Bronchial epithelial cell (primary cell): ENCODE results near the gene PLPPR4. TPM values are rescaled to one million over a fixed set of nuclear protein-coding genes. Genes with fewer than 3 reads are reported as not detected.
A peak's percentile ranks its signal among the peaks of the same experiment; 100 is the strongest.

Experiments used
- DNase-seq: peaks from one replicate; pipeline ENCODE4 v3.0.0-alpha.2; 2010; ENCODE audit warnings: low read depth
- FAIRE-seq: peaks from 2 replicates; lab custom pipeline; 2011; peaks lifted over from hg19 to GRCh38; lab: Jason Lieb, UNC
- H3K27me3 ChIP-seq: 2 replicates; pipeline ENCODE4 v1.5.1; 2011; ENCODE audit warnings: low read length; ENCODE audit not compliant: control insufficient read depth, insufficient read depth
- H3K36me3 ChIP-seq: 2 replicates; pipeline ENCODE4 v1.5.1; 2011; ENCODE audit warnings: low read length; ENCODE audit not compliant: control insufficient read depth, insufficient read depth
- H3K4me3 ChIP-seq: 2 replicates; pipeline ENCODE4 v1.5.1; 2011; ENCODE audit warnings: mild to moderate bottlenecking, low read depth, low read length, control low read depth
- CTCF ChIP-seq: IDR thresholded peaks from 2 replicates; pipeline ENCODE4 v1.5.1; 2011; ENCODE audit warnings: mild to moderate bottlenecking, moderate library complexity, low read length, control low read depth, inconsistent platforms; ENCODE audit not compliant: insufficient read depth, severe bottlenecking
- total RNA-seq: library from RNA; depleted of rRNA; stranded (reverse); fragments of >200 nt; gene quantifications from 2 replicates; pipeline ENCODE4 v1.2.1, GENCODE V29; 2014

PLPPR4 gene
- total RNA-seq, 1 donor from 2014 or later: not detected

- no peak for TF ChIP-seq CTCF
- FAIRE-seq: no peak
- no peak for DNase-seq
- no peaks in the 10 kb centered on the region for H3K36me3 ChIP-seq
- no peaks in the 10 kb centered on the region for H3K27me3 ChIP-seq
- no peak overlapping the region for H3K4me3 ChIP-seq
Observed at GRCh38 chr1:99348397-99349132, 84.3 kb downstream of the PLPPR4 start.

- DNase-seq (no peak), FAIRE-seq (no peak)
- H3K27me3 ChIP-seq: no peaks in the 10 kb centered on the region
- no peaks in the 10 kb centered on the region for H3K36me3 ChIP-seq
- no peak overlapping the region for H3K4me3 ChIP-seq
- TF ChIP-seq CTCF: no peak
Observed at GRCh38 chr1:99352821-99353220, 88.5 kb downstream of the PLPPR4 start.

GRCh38 chr1:99358770-99359169 lies 94.5 kb downstream of the PLPPR4 start:
- H3K27me3 ChIP-seq: no peaks in the 10 kb centered on the region

More at GRCh38 chr1:99358770-99359169, 94.5 kb downstream of the PLPPR4 start:
- DNase-seq: peak; percentile 4
- Histone ChIP-seq H3K36me3 (no peaks in the 10 kb centered on the region), H3K4me3 (no peak overlapping the region)
- FAIRE-seq: no peak
- no peak for TF ChIP-seq CTCF
